Stimulated activated CD4-positive, alpha-beta T cell treated with anti-CD3 and anti-CD28 coated beads, TNF-alpha, amount 100 ng/mL, for 1 hour (primary cell): ENCODE data around the gene MPV17.
"Not testable (repeated sequence)": the region's sequence is repeated elsewhere in the genome, so short reads cannot be mapped to it uniquely, and the experiment has no call there.

Experiments
- DNase-seq, 3 donors: peaks; one replicate each; pipeline ENCODE4 v3.0.0-alpha.2; 2020; ENCODE audit warnings: low read depth in 3 of 3, low spot score in 1 of 3

The MPV17 gene

GRCh38 chr2:27268296-27268695 is 54.6 kb downstream of the MPV17 start:
- not testable (repeated sequence) for DNase-seq

DNA sequence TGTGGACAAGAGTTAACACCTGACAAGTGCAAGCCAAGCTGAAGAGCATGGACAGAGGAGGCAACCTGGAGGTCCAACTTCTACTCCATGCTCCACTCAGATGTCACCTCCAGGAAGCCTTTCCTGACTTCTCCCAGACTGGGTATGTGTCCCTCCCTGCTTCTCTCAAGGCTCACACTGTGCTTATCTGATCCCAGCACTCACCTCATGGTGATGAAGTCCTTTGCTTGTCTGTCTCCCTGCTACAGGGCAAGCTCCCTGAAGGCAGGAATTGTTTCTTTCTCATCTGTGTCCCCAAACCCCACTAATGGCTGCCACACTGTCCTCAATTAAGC is 57.4 kb downstream of the MPV17 start:
- no peak for DNase-seq

DNA sequence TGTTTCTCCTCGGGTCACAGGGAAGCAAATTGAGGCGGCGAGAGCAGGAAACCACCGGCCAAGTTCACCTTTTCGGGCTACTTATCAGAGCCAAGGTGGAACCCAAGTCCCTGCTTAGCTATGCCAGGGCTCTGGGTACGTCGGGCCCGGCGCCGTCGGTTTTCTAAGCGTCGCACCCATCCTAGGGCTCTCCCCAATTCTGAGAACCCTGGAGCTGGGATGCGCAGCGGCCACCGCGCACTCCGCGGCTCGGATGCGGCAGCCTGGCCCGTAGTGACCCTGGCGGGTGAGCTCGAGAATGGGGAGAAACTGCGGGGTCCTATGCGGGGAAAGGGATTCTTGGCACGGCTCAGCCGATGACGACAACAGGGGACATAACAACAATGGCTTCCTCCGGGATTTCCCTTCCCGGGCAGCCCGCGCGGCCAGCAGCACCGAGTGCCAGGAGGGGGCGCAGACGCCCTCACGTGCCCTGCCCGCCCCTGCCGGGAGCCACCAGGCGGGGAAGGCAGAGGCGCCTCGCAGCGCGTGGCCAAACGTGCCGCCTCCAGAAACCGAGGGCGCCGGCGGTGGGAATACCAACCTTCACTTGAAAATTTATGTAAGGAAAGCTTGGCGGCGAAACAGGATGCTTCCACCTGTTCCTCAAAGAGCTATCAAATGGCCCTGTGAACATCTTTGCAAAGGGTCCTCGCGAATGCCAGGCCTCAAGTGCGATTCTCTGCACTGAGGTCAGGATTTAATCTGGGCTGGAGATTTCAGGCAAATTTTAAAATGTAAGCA is 58.0 kb downstream of the MPV17 start:
- peak; percentile 18 to 49 (median 31) for DNase-seq

DNA sequence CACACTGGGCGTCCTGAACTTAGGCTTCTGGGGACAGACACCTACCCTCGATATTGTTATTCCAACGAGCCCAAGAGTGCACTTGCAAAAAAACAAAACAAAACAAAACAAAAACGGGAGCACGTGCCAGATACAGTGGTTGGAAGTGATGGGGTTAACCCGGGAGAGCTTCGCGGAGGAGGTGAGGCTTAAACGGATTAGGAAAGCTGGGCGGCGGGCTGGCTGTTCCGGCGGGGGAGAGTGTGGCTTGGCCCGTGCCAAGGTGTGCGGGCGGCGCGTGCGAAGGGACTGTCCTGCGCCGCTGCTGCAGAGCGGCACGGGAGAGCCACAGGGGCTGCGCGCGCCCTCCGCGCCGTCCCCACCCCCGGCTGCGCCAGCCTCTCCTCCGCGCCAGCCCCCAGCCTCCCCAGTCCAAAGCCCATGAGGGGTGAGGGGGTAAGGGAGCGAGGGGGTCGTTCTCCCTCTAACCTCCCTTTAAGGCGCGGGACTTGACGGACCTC is 58.6 kb downstream of the MPV17 start:
- no peak for DNase-seq

- no peak for DNase-seq
Observed at GRCh38 chr2:27263287-27264252, 59.3 kb downstream of the MPV17 start.

- DNase-seq: peak; percentile 11 to 56 (median 37)
Observed at GRCh38 chr2:27262379-27263286, 60.3 kb downstream of the MPV17 start, which contains the start of gene SLC30A3. SLC30A3 (minus strand) TSS chr2:27263047; CDS start chr2:27262906, 141 bp downstream.

DNA sequence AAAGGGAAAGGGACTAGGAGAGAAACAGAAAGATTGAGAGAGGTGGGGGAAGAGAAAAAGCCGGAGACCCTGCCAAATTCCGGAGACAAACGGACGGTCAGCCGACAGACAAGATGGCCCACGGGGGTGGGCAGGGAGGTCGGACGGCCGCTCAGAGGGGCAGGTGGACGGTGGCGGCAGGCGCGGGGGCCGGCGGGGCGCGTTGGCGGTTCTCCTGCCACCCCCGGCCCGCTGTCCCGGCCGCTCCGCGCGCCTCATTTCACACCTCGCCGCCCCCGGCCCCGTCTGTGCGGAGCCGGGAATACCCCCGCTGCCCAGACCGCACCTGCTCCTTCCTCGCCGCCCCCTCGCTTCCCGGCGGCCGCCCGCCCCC is 61.0 kb downstream of the MPV17 start:
- DNase-seq: no peak

DNA sequence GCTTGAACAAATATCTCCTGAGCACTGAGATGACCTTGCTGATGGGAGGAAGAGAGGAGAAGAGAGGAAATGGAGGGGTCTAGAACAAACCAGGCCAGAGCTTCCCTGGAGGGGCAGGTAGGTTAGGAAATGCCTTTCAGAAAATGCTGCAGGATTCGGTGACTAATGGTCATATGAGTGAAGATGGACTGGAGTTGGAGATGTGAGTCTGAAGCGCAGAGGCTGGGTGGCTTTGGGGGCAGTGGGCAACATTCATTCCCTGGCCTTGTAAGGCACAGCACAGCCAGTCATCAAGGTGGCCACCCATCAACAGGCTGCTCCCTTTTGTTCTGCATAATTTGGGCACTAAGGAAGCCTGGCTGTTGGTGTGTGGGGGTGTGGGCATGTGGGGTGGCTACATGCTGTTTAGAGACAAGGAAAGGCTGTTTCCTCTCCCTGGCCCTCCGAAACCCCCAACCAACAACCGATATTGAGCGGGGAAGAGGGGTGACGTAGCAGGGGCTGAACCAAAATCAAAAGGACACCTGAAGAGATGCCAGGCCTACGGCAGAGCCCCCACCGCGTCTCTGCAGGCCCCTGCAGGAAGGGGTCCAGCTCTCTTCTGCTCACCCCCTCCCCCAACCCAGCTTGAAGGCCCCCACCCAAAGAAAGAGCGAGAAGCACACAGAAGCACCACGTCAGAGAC is 61.5 kb downstream of the MPV17 start:
- no peak for DNase-seq
